ENCODE results near the gene DUSP8.
"Not testable (repeated sequence)": the region's sequence is repeated elsewhere in the genome, so short reads cannot be mapped to it uniquely, and the experiment has no call there.

The DUSP8 gene

DNA sequence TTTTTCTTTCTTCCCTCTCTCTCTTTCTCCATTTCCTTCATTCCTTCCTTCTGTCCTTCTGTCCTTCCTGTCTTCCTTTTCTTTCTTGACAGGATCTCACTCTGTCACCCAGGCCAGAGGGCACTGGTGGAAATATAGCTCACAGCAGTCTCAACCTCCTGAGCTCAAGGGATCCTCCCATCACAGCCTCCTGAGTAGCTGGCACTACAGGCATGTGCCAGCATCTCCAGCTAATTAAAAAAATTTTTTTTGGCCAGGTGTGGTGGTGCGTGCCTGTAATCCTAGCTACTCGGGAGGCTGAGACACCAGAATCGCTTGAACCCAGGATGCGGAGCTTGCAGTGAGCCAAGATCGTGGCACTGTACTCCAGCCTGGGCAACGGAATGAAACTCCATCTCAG, 4.8 kb upstream of the DUSP8 start:
- TF ChIP-seq, protein P1, sequence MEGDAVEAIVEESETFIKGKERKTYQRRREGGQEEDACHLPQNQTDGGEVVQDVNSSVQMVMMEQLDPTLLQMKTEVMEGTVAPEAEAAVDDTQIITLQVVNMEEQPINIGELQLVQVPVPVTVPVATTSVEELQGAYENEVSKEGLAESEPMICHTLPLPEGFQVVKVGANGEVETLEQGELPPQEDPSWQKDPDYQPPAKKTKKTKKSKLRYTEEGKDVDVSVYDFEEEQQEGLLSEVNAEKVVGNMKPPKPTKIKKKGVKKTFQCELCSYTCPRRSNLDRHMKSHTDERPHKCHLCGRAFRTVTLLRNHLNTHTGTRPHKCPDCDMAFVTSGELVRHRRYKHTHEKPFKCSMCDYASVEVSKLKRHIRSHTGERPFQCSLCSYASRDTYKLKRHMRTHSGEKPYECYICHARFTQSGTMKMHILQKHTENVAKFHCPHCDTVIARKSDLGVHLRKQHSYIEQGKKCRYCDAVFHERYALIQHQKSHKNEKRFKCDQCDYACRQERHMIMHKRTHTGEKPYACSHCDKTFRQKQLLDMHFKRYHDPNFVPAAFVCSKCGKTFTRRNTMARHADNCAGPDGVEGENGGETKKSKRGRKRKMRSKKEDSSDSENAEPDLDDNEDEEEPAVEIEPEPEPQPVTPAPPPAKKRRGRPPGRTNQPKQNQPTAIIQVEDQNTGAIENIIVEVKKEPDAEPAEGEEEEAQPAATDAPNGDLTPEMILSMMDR (IDR thresholded peaks at IDR 0.05; ENCODE audit: control insufficient read depth, extremely low read depth, insufficient read depth): no peak
- DNase-seq (ENCODE audit: low read depth): no peak
- H3K4me3 ChIP-seq (ENCODE audit: low read depth, low read length): no peak overlapping the region

DNA sequence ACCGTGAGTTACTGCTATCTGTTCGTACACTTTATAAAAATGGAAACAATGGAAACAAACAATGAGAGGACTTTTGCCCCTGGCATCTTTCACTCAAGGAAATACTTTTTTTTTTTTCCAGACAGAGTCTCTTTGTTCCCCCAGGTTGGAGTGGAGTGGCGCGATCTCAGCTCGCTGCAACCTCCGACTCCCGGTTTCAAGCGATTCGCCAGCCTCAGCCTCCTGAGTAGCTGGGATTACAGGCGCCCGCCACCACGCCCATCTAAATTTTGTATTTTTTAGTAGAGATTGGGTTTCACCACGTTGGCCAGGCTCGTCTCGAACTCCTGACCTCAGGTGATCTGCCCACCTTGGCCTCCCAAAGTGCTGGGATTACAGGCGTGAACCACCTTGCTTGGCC, 3.7 kb upstream of the DUSP8 start:
- not testable (repeated sequence) for DNase-seq (ENCODE audit: low read depth); H3K4me3 ChIP-seq (ENCODE audit: low read depth, low read length)

DNA sequence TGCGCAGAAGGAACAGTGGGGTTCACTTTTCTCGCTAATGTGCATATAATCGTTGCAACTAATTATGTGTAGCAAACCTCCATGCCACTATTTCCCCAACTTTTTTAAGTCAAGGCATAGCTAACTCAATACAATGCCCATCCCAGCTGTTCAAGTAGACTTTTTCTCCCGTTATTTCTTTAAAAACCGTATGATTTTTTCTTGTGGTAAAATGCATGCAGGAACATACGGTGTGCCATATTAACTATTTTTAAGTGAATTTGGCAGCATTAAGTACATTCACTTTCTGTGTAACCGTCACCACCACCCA, 2.8 kb upstream of the DUSP8 start:
- DNase-seq (ENCODE audit: low read depth): no peak
- no peak overlapping the region for H3K4me3 ChIP-seq (ENCODE audit: low read depth, low read length)
- TF ChIP-seq, protein P1 (IDR thresholded peaks at IDR 0.05; ENCODE audit: control insufficient read depth, extremely low read depth, insufficient read depth): no peak

DNA sequence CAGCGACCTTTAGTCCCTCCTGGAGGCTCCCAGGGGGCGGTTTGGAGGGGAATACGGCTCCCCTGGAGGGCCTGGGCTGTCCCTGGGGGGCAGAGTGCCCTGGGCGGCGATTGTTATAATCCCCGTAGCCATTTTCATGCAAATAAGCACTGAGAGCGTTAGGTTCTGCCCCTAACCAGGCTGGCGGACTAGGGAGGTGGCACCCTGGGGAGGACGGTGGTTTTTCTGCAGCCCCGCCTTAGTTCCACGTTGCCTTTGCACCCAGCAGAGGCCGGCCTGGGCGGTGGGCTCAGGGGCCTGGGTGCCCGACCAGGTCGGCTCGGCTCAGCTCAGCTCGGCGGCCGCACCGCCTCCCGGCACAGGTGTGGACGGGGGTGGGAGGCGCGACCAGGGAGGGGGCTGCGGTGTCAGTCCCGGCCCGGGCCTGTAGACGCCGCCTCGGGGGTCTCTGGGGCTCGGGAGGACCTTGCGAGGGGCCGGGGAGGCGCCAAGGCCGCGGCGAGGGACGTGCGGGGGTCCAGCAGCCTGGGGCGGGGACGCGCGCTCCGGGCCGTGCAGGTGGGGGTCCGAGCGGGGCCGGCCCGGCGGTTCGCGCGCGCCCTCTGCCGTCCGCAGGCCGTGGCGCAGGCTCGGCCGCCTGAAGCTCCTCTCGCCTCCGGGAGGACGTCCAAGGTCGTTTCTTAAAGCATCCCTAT, 2.3 kb upstream of the DUSP8 start:
- DNase-seq (ENCODE audit: low read depth): no peak
- H3K4me3 ChIP-seq (ENCODE audit: low read depth, low read length): peak overlapping the region; percentile 67

DNA sequence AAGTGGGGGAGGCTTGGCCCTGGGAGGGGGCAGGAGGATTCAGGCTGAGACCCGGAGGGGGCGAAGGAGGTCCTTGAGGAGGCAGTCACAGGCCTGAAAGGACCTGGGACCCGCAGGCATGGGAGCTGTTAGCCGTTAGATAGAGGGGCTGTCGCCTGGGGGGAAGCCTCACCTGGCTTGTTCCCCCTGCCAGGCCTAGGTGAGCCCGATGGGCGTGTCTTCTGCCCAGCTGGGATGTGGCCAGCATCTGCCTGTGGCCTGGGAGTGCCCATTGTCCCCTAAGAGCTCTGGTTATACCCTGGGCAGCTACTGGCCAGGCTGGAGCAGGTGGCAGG, 1.8 kb upstream of the DUSP8 start:
- peak; percentile 67 for DNase-seq (ENCODE audit: low read depth)
- H3K4me3 ChIP-seq (ENCODE audit: low read depth, low read length): peak overlapping the region; percentile 67
- TF ChIP-seq, protein P1 (IDR thresholded peaks at IDR 0.05; ENCODE audit: control insufficient read depth, extremely low read depth, insufficient read depth): no peak

More for the DNA sequence above, 2.3 kb upstream of the DUSP8 start:
- TF ChIP-seq, protein P1 (IDR thresholded peaks at IDR 0.05; ENCODE audit: control insufficient read depth, extremely low read depth, insufficient read depth): peak; percentile 92

DNA sequence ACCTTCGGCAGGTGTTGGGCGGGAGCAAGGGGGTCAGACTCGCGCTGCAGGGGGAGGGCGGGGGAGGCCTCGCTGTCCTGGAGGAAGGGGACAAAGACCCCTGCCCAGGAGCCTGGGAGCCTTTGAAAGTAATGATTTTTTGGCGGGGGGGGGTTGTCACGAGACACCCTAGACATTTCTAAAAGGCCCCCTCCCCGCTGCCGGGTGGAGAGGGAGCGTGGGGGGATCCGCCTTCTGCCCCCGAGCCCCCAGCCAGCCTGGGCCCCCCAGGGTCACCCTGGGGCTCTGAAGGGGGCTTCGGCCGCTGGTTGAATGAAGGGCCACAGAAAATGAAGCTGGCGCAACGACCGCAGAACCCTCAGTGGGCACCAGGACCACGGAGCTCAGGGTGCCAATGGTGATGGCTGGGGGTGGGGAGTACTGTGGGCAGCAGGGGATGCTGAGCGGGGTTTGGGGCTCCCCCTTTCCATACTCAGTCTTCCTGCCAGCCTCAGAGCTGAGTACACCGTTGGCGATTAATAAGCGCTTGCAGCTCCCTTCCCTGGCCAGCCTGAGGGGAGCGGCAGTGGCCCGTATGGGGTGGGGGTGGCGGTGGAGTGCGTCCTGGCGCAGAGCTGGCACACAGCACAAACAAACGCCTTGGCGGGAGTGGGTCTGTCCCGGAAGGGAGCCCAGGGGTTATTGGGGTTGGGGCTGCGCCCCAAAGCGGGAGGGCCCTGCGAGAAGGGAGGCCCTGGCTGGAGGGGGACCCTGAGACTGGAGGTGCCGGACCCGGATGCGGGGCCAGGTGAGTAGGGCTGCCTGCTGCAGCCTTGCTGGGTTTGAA, 1.2 kb upstream of the DUSP8 start:
- DNase-seq (ENCODE audit: low read depth): no peak
- peak overlapping the region; percentile 67 for H3K4me3 ChIP-seq (ENCODE audit: low read depth, low read length)
- TF ChIP-seq, protein P1 (IDR thresholded peaks at IDR 0.05; ENCODE audit: control insufficient read depth, extremely low read depth, insufficient read depth): no peak

DNA sequence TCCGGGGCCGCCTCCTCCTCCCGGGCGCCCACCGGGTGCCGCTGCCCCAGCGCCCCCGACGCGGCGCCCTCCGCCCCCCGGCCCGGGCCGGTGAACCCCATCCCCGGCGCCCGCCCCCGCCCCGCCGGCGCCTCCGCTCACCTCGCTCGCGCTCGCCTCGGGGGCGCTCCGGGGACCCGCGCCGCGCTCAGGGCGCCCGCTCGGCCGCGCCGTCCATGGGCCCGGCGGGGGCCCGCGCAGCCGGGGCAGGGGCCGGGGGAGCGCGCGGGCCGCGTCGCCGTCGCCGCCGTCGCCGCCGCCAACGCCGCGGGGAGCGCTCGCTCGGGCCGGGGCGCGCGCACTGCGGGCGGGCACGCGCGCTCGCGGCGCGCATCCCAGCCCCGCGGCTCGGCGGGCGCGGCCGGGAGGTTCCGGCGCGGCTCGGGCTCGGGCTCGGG, 293 bp downstream of the DUSP8 start:
- H3K4me3 ChIP-seq (ENCODE audit: low read depth, low read length): peak overlapping the region; percentile 83
- DNase-seq (ENCODE audit: low read depth): no peak
- TF ChIP-seq, protein P1 (IDR thresholded peaks at IDR 0.05; ENCODE audit: control insufficient read depth, extremely low read depth, insufficient read depth): no peak

All from LNCaP clone FGC (cell line).